Keratinocyte (primary cell): ENCODE data around the gene DYNLRB2. TPM values are rescaled to one million over a fixed set of nuclear protein-coding genes. Genes with fewer than 3 reads are reported as not detected.
A peak's percentile ranks its signal among the peaks of the same experiment; 100 is the strongest.

Experiments used
- DNase-seq: peaks from one replicate; pipeline ENCODE4 v3.0.0-alpha.2; 2011; ENCODE audit warnings: low read depth, missing footprints, low spot score
- FAIRE-seq: peaks from 2 replicates; lab custom pipeline; 2011; peaks lifted over from hg19 to GRCh38; lab: Jason Lieb, UNC
- H2AFZ ChIP-seq: 2 replicates; pipeline ENCODE4 v1.6.0; 2012; ENCODE audit warnings: low read length, control low read depth, inconsistent platforms; ENCODE audit not compliant: control insufficient read depth
- H3K27ac ChIP-seq: 2 replicates; pipeline ENCODE4 v1.5.1; 2011; ENCODE audit warnings: low read length; ENCODE audit not compliant: control insufficient read depth, insufficient read depth
- H3K27me3 ChIP-seq: 3 replicates; pipeline ENCODE4 v1.6.0; 2011; ENCODE audit warnings: low read length; ENCODE audit not compliant: control insufficient read depth, insufficient read depth; ENCODE audit errors: extremely low read depth
- H3K36me3 ChIP-seq, 2 experiments: 2 replicates in 1 of 2; 3 replicates in 1 of 2; pipeline ENCODE4 v1.5.1; 2011; ENCODE audit warnings: low read length in 2 of 2, mild to moderate bottlenecking in 1 of 2; ENCODE audit not compliant: control insufficient read depth in 2 of 2, insufficient read depth in 2 of 2; ENCODE audit errors: extremely low read depth in 1 of 2
- H3K4me1 ChIP-seq: 3 replicates; pipeline ENCODE4 v1.5.1; 2011; ENCODE audit warnings: low read length; ENCODE audit not compliant: control insufficient read depth, insufficient read depth; ENCODE audit errors: extremely low read depth
- H3K4me2 ChIP-seq: 3 replicates; pipeline ENCODE4 v1.6.0; 2011; ENCODE audit warnings: low read depth, low read length; ENCODE audit not compliant: control insufficient read depth, insufficient read depth; ENCODE audit errors: extremely low read depth
- H3K4me3 ChIP-seq, 3 experiments: fragments of 200-600 bp in 1 of 3; sonication (generic) in 1 of 3; 2 replicates in 2 of 3; 3 replicates in 1 of 3; pipeline ENCODE4 v1.5.1; 2011 to 2016; ENCODE audit warnings: low read length in 3 of 3, mild to moderate bottlenecking in 3 of 3, control low read depth in 2 of 3, inconsistent platforms in 1 of 3, low read depth in 1 of 3, mixed read lengths in 1 of 3, mixed run types in 1 of 3, moderate library complexity in 1 of 3; ENCODE audit not compliant: control insufficient read depth in 2 of 3, insufficient read depth in 2 of 3; ENCODE audit errors: extremely low read depth in 1 of 3
- H3K79me2 ChIP-seq: 2 replicates; pipeline ENCODE4 v1.6.0; 2012; ENCODE audit warnings: low read length; ENCODE audit not compliant: control insufficient read depth, insufficient read depth
- H3K9ac ChIP-seq: 3 replicates; pipeline ENCODE4 v1.6.0; 2011; ENCODE audit warnings: low read length; ENCODE audit not compliant: control insufficient read depth, insufficient read depth; ENCODE audit errors: extremely low read depth
- H3K9me1 ChIP-seq: 3 replicates; pipeline ENCODE4 v1.6.0; 2011; ENCODE audit warnings: low read length; ENCODE audit not compliant: control insufficient read depth, insufficient read depth; ENCODE audit errors: extremely low read depth
- H3K9me3 ChIP-seq: 2 replicates; pipeline ENCODE4 v1.5.1; 2012; ENCODE audit warnings: low read depth, low read length; ENCODE audit not compliant: control insufficient read depth
- H4K20me1 ChIP-seq: 3 replicates; pipeline ENCODE4 v1.6.0; 2011; ENCODE audit warnings: low read length; ENCODE audit not compliant: control insufficient read depth, insufficient read depth; ENCODE audit errors: extremely low read depth
- EZH2 ChIP-seq: IDR thresholded peaks from one replicate; pipeline ENCODE4 v1.6.1; 2012; ENCODE audit warnings: inconsistent platforms, mild to moderate bottlenecking, low read length, moderate library complexity
- dilution Hi-C: fragments of 300-500 bp; cut with MboI; formaldehyde crosslinking; loops from one replicate; pipeline ENCODE4 v1.7.0; 2020; ENCODE audit warnings: low sequenced_read_pairs; ENCODE audit not compliant: extremely low pct_ligation_motif_present
- polyA plus RNA-seq, 5 experiments: library from polyadenylated mRNA; depleted of rRNA in 3 of 5; stranded (reverse) in 3 of 5; stranded (forward) in 1 of 5; unstranded in 1 of 5; fragments of >200 nt; gene quantifications; 1 replicate in 1 of 5; 2 replicates in 3 of 5; 3 replicates in 1 of 5; pipeline versions ENCODE4 v1.2.1 to v1.2.3, GENCODE V29; 2011 to 2012; ENCODE audit warnings: missing spikeins in 2 of 5, low read depth in 1 of 5, low replicate concordance in 1 of 5
- TF ChIP-seq, protein P1 (sequence below), 3 experiments: IDR thresholded peaks in 1 of 3; conservative IDR thresholded peaks in 1 of 3; optimal IDR thresholded peaks in 1 of 3; 2 replicates in 2 of 3; 3 replicates in 1 of 3; pipeline versions ENCODE3 to v1.5.1; 2011; ENCODE audit warnings: low read length in 3 of 3, mild to moderate bottlenecking in 3 of 3, moderate library complexity in 2 of 3, control low read depth in 1 of 3, inconsistent platforms in 1 of 3; ENCODE audit not compliant: insufficient read depth in 2 of 3; ENCODE audit errors: extremely low read depth in 1 of 3

DYNLRB2 gene
- polyA plus RNA-seq, 1 donor (not counting 4 experiments of a cell fraction or from before 2014, with no cell fraction given): 0.51 TPM

DNA sequence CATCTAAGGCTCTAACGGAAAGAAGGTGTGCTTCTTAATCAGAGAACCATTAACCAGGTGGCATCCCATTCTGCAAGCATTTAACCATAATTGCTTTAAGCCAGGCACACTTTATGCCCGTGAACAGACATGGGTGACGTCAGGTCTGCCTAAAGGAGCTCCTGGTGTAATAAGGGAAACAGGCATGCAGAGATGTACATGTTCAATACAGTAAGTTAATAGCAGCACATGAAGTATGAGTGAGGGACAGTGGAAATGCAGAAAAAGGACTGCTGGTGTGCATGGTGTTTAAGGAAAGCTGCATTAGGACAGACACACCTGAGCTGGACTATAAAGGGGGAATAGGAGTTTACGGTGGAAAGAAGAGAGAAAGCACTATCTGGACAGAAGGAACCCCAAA, 18.6 kb downstream of the DYNLRB2 start:
- TF ChIP-seq EZH2: no peak
- TF ChIP-seq, protein P1, sequence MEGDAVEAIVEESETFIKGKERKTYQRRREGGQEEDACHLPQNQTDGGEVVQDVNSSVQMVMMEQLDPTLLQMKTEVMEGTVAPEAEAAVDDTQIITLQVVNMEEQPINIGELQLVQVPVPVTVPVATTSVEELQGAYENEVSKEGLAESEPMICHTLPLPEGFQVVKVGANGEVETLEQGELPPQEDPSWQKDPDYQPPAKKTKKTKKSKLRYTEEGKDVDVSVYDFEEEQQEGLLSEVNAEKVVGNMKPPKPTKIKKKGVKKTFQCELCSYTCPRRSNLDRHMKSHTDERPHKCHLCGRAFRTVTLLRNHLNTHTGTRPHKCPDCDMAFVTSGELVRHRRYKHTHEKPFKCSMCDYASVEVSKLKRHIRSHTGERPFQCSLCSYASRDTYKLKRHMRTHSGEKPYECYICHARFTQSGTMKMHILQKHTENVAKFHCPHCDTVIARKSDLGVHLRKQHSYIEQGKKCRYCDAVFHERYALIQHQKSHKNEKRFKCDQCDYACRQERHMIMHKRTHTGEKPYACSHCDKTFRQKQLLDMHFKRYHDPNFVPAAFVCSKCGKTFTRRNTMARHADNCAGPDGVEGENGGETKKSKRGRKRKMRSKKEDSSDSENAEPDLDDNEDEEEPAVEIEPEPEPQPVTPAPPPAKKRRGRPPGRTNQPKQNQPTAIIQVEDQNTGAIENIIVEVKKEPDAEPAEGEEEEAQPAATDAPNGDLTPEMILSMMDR (optimal IDR thresholded peaks at IDR 0.05 in 1 of 3, IDR thresholded peaks at IDR 0.05 in 1 of 3, conservative IDR thresholded peaks at IDR 0.05 in 1 of 3; ENCODE audit: extremely low read depth in 1 of 3, insufficient read depth in 2 of 3, low read length in 3 of 3): no peak
- H3K4me2 ChIP-seq: no peak overlapping the region
- peak overlapping the region; percentile 63 for H2AFZ ChIP-seq
- peaks cover 10% of the 10 kb centered on the region for H3K4me1 ChIP-seq
- no peak for DNase-seq
- H3K9me3 ChIP-seq: no peaks in the 10 kb centered on the region
- no peaks in the 10 kb centered on the region for H3K27me3 ChIP-seq
- no peaks in the 10 kb centered on the region for H3K9me1 ChIP-seq
- H3K79me2 ChIP-seq: no peaks in the 10 kb centered on the region
- H3K4me3 ChIP-seq: no peak overlapping the region
- H4K20me1 ChIP-seq: no peaks in the 10 kb centered on the region
- no peaks in the 10 kb centered on the region for H3K36me3 ChIP-seq
- FAIRE-seq: no peak
- no peak overlapping the region for H3K9ac ChIP-seq
- dilution Hi-C loops: no loop called here
- no peak overlapping the region for H3K27ac ChIP-seq

DNA sequence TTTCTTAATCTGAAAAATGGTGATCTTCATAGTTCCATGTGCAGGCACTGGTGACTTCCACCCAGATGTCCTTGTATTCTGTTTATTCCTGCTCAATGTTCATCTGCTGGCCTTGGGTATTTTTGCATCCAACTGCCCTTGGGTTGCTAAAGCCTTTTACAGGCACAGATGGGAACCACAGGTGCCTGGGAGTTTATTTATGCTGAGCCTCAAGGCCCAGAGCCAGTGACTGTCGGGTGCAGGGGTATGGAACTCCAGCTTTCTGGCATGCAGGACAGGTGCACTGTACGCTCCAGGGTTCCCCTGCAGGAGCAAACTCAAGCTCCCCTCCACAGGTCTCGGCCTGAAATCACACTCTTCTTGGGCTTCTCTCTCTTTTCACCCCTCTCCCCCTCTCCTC, 22.3 kb downstream of the DYNLRB2 start:
- FAIRE-seq (no peak), DNase-seq (no peak)
- Histone ChIP-seq H3K36me3 (no peaks in the 10 kb centered on the region), H3K9me1 (no peaks in the 10 kb centered on the region), H3K9ac (no peak overlapping the region), H3K79me2 (no peaks in the 10 kb centered on the region), H3K4me2 (no peak overlapping the region), H3K9me3 (no peaks in the 10 kb centered on the region), H3K4me3 (no peak overlapping the region), H4K20me1 (no peaks in the 10 kb centered on the region), H3K27ac (no peak overlapping the region), H3K4me1 (peaks cover 10% of the 10 kb centered on the region), H3K27me3 (no peaks in the 10 kb centered on the region), H2AFZ (no peak overlapping the region)
- dilution Hi-C loops: no loop called here
- TF ChIP-seq, protein P1 (optimal IDR thresholded peaks at IDR 0.05 in 1 of 3, IDR thresholded peaks at IDR 0.05 in 1 of 3, conservative IDR thresholded peaks at IDR 0.05 in 1 of 3; ENCODE audit: extremely low read depth in 1 of 3, insufficient read depth in 2 of 3, low read length in 3 of 3): no peak
- TF ChIP-seq EZH2: no peak
